Right cardiac atrium (tissue), 5 donors: ENCODE results near the gene TWNK. TPM values are rescaled to one million over a fixed set of nuclear protein-coding genes. Genes with fewer than 3 reads are reported as not detected.

Experiments used
- microRNA-seq, 2 donors: library from miRNA; unstranded; fragments of <30 nt; microRNA quantifications; one replicate each; pipeline ENCODE4 v1.2.0, GENCODE V29; 2020 to 2021
- polyA plus RNA-seq: library from polyadenylated mRNA; stranded (reverse); fragments of 200-250 nt; gene quantifications from one replicate; pipeline ENCODE4 v1.2.3, GENCODE V29; 2013
- total RNA-seq, 4 donors: library from RNA; stranded (reverse); fragmentation: NEBNext Ultra II Directional; extraction: Animal tissue kit (Norgen Biotek cat#: 25700); gene quantifications; one replicate each; pipeline ENCODE4 v1.2.1, GENCODE V29; 2021
- donor health status: healthy with polysubstance abuse.
- donor health status: DM: no; HTN: yes; CAD: no.
- donor health status: DM: no; HTN: no; CAD: no.
- donor health status: DM: no; HTN: yes; CAD: no; lungs with severe emphysema.
- donor health status: DM: yes; HTN: yes; CAD: no.

Gene TWNK
- total and polyA plus RNA-seq, 5 donors, result 4.3 to 7.5 (median 4.9) TPM

Small RNA genes lying within 50 kb of the gene (microRNA-seq; reads per million reads assigned to microRNA genes)
- gene MIR608, result 0 reads per million in 2 donors

Other genes with a start within 250 kb of the TWNK start
- not detected for gene PAX2, start 242.0 kb upstream of the TWNK start, total RNA-seq
- gene PAX2, start 242.0 kb upstream of the TWNK start, polyA plus RNA-seq, result not detected
- 10 to 100 TPM; 15.8 to 22.6 (median 20.5) TPM for gene SLF2, start 74.6 kb upstream of the TWNK start, total RNA-seq
- 7.4 TPM for gene SLF2, start 74.6 kb upstream of the TWNK start, polyA plus RNA-seq
- gene SEMA4G, start 18.0 kb upstream of the TWNK start, total RNA-seq, result 1 to 10 TPM; 3.1 to 3.8 (median 3.3) TPM
- 3.2 TPM for gene SEMA4G, start 18.0 kb upstream of the TWNK start, polyA plus RNA-seq
- 10 to 100 TPM; 47.2 to 62.6 (median 60.6) TPM for gene MRPL43, start within 50 bp of the TWNK start, total RNA-seq
- gene MRPL43, start within 50 bp of the TWNK start, polyA plus RNA-seq, result 90.6 TPM
- 10 to 100 TPM; 42.5 to 48.5 (median 47.5) TPM for gene LZTS2, start 12.3 kb downstream of the TWNK start, total RNA-seq
- 66.4 TPM for gene LZTS2, start 12.3 kb downstream of the TWNK start, polyA plus RNA-seq
- gene PDZD7, start 43.6 kb downstream of the TWNK start, total RNA-seq, result under 1 TPM; 0.33 to 0.94 (median 0.83) TPM
- 0.41 TPM for gene PDZD7, start 43.6 kb downstream of the TWNK start, polyA plus RNA-seq
- gene SFXN3, start 43.7 kb downstream of the TWNK start, total RNA-seq, result 10 to 100 TPM; 21.1 to 28.1 (median 24.7) TPM
- 18.0 TPM for gene SFXN3, start 43.7 kb downstream of the TWNK start, polyA plus RNA-seq
- 10 to 100 TPM in 3 of 4 donors, 1 to 10 TPM in 1; 6.7 to 19.1 (median 12.7) TPM for gene KAZALD1, start 74.4 kb downstream of the TWNK start, total RNA-seq
- 15.3 TPM for gene KAZALD1, start 74.4 kb downstream of the TWNK start, polyA plus RNA-seq
- 1 to 10 TPM in 3 of 4 donors, under 1 TPM in 1; 0.09 to 1.2 (median 1.0) TPM for gene TLX1, start 143.8 kb downstream of the TWNK start, total RNA-seq
- gene TLX1, start 143.8 kb downstream of the TWNK start, polyA plus RNA-seq, result 0.52 TPM
- not detected for gene LBX1, start 241.9 kb downstream of the TWNK start, total RNA-seq
- not detected for gene LBX1, start 241.9 kb downstream of the TWNK start, polyA plus RNA-seq